HepG2 (cell line): ENCODE results near the gene GRAP. TPM values are rescaled to one million over a fixed set of nuclear protein-coding genes. Genes with fewer than 3 reads are reported as not detected.

ENCODE experiments used
- ATAC-seq: fragments of 200-7000 bp; cut with Tn5 transposase; 3 replicates; pipeline ENCODE4 v1.9.1; 2020; ENCODE audit warnings: mild to moderate bottlenecking, moderate library complexity
- BruUV-seq: library from RNA; stranded (reverse); fragments of 400-500 nt; replicated peaks from 2 replicates; lab custom pipeline; 2021; lab: Mats Ljungman, UMichigan
- CTCF ChIA-PET: fragments of 300-600 bp; formaldehyde crosslinking; extraction: SDS; loops from one replicate; lab custom pipeline; 2021; ENCODE audit warnings: low total read pairs, inconsistent platforms, low intra/inter-chr PET ratio; lab: Yijun Ruan, JAX
- POLR2A ChIA-PET: fragments of 350-600 bp; sonication (Branson Sonifier 250); formaldehyde crosslinking; loops from one replicate; lab custom pipeline; 2020; ENCODE audit warnings: antibody characterized with exemption, inconsistent platforms; lab: Yijun Ruan, JAX
- DNase-seq: peaks from one replicate; pipeline ENCODE4 v3.0.0-alpha.2; 2015; ENCODE audit warnings: low spot score
- FAIRE-seq: peaks from 3 replicates; lab custom pipeline; 2011; peaks lifted over from hg19 to GRCh38; lab: Jason Lieb, UNC
- H2AFZ ChIP-seq: one replicate; pipeline ENCODE4 v1.6.1; 2011; ENCODE audit warnings: low read length, inconsistent platforms
- H3K27ac ChIP-seq: fragments of 300-600 bp; 3 replicates; pipeline ENCODE4 v1.8.0; 2011; ENCODE audit warnings: mixed run types, mild to moderate bottlenecking, mixed read lengths, low read length, inconsistent platforms; ENCODE audit not compliant: insufficient read depth; ENCODE audit errors: extremely low read length
- H3K27me3 ChIP-seq, 2 experiments: fragments of 200-600 bp in 1 of 2; 2 replicates in 1 of 2; 3 replicates in 1 of 2; pipeline versions ENCODE4 v1.6.0 to v1.8.0; 2011; ENCODE audit warnings: low read length in 2 of 2, mild to moderate bottlenecking in 2 of 2, moderate library complexity in 2 of 2, inconsistent platforms in 1 of 2; ENCODE audit not compliant: insufficient read depth in 2 of 2, control insufficient read depth in 1 of 2
- H3K36me3 ChIP-seq, 2 experiments: fragments of 200-600 bp in 1 of 2; replicated peaks in 1 of 2; 2 replicates in 1 of 2; 3 replicates in 1 of 2; pipeline versions ENCODE4 v1.5.1 to v1.8.0; 2011; ENCODE audit warnings: low read length in 2 of 2, inconsistent platforms in 1 of 2; ENCODE audit not compliant: insufficient read depth in 2 of 2, control insufficient read depth in 1 of 2
- H3K4me1 ChIP-seq: 2 replicates; pipeline ENCODE4 v1.5.1; 2012; ENCODE audit warnings: low read length, inconsistent platforms; ENCODE audit not compliant: insufficient read depth
- H3K4me2 ChIP-seq: 2 replicates; pipeline ENCODE4 v1.6.0; 2011; ENCODE audit warnings: low read depth, low read length, inconsistent platforms
- H3K4me3 ChIP-seq, 3 experiments: fragments of 200-600 bp in 1 of 3; sonication (generic), shearing (Covaris generic) in 1 of 3; replicated peaks in 1 of 3; 2 replicates each; pipeline ENCODE4 v1.5.1; 2011 to 2016; ENCODE audit warnings: low read length in 3 of 3, inconsistent platforms in 2 of 3, low read depth in 2 of 3, mild to moderate bottlenecking in 2 of 3, control low read depth in 1 of 3, mixed read lengths in 1 of 3; ENCODE audit not compliant: insufficient read depth in 1 of 3
- H3K79me2 ChIP-seq: one replicate; pipeline ENCODE4 v1.6.1; 2011; ENCODE audit warnings: low read length, inconsistent platforms; ENCODE audit not compliant: insufficient read depth
- H3K9ac ChIP-seq: 2 replicates; pipeline ENCODE4 v1.6.0; 2011; ENCODE audit warnings: mild to moderate bottlenecking, low read depth, low read length, inconsistent platforms; ENCODE audit not compliant: insufficient read depth
- H3K9me3 ChIP-seq: 2 replicates; pipeline ENCODE4 v1.5.1; 2012; ENCODE audit warnings: mild to moderate bottlenecking, low read length
- H4K20me1 ChIP-seq: 2 replicates; pipeline ENCODE4 v1.6.0; 2011; ENCODE audit warnings: inconsistent platforms, mild to moderate bottlenecking, low read length, moderate library complexity; ENCODE audit not compliant: insufficient read depth
- AGO2 ChIP-seq: fragments of 200-400 bp; formaldehyde crosslinking; optimal IDR thresholded peaks from 2 replicates; pipeline ENCODE3; 2017; ENCODE audit warnings: mild to moderate bottlenecking, low read depth, low read length, moderate library complexity
- KLF6 ChIP-seq: IDR thresholded peaks from 2 replicates; pipeline ENCODE4 v1.8.0; 2016; ENCODE audit warnings: missing biosample characterization, missing genetic modification reagents
- SATB2 ChIP-seq: sonication (generic); formaldehyde crosslinking; IDR thresholded peaks from 2 replicates; pipeline ENCODE4 v1.5.0; 2020; ENCODE audit warnings: missing genetic modification reagents
- ZNF484 ChIP-seq: sonication (generic); formaldehyde crosslinking; IDR thresholded peaks from 2 replicates; pipeline ENCODE4 v1.5.1; 2020; ENCODE audit warnings: mild to moderate bottlenecking, low read depth, missing genetic modification reagents, borderline replicate concordance
- ZNF572 ChIP-seq: sonication (generic); formaldehyde crosslinking; IDR thresholded peaks from 2 replicates; pipeline ENCODE4 v1.5.1; 2020; ENCODE audit warnings: mild to moderate bottlenecking, missing genetic modification reagents
- WGBS: methylation state at CpG from one replicate; pipeline ENCODE4 v1.1.6; 2017; ENCODE audit warnings: low lambda C conversion rate; 5-methylcytosine and 5-hydroxymethylcytosine counted together
- in situ Hi-C: cut with HindIII; loops from 2 replicates; pipeline ENCODE4 v1.10.0; 2017; ENCODE audit warnings: low pct_unique_long_range_greater_than_20kb; ENCODE audit not compliant: extremely low pct_ligation_motif_present
- intact Hi-C: fragments of 100-400 bp; cut with micrococcal nuclease; formaldehyde crosslinking; loops from one replicate; pipeline ENCODE4 v1.10.0; 2022; ENCODE audit not compliant: unreplicated experiment
- polyA plus RNA-seq, 8 experiments: library from polyadenylated mRNA; depleted of rRNA in 3 of 8; stranded (reverse) in 7 of 8; unstranded in 1 of 8; fragments of >200 nt; fragmentation: Illumina TruSeq in 4 of 8; extraction: Trizol in 4 of 8; gene quantifications; 2 replicates each; pipeline versions ENCODE4 v1.2.1 to v1.2.3, GENCODE V29; 2011 to 2016; ENCODE audit warnings: low read depth in 4 of 8, missing spikeins in 1 of 8, mixed read lengths in 1 of 8; ENCODE audit not compliant: insufficient read depth in 1 of 8
- total RNA-seq, 5 experiments: library from RNA; depleted of rRNA; stranded (reverse); fragments of >200 nt; fragmentation: Illumina TruSeq; extraction: Trizol; gene quantifications; 2 replicates each; pipeline ENCODE4 v1.2.3, GENCODE V29; 2016; ENCODE audit warnings: low read depth in 1 of 5
- TF ChIP-seq, protein P1 (sequence below): sonication (generic); formaldehyde crosslinking; IDR thresholded peaks from 2 replicates; pipeline ENCODE4; 2020; ENCODE audit warnings: missing genetic modification reagents, mild to moderate bottlenecking, borderline replicate concordance

Gene GRAP
- total and polyA plus RNA-seq, 2 of the 13 experiments (the other 11 are each of a cell fraction or from before 2014, with no cell fraction given), result 0.77 to 1.7 TPM

DNA sequence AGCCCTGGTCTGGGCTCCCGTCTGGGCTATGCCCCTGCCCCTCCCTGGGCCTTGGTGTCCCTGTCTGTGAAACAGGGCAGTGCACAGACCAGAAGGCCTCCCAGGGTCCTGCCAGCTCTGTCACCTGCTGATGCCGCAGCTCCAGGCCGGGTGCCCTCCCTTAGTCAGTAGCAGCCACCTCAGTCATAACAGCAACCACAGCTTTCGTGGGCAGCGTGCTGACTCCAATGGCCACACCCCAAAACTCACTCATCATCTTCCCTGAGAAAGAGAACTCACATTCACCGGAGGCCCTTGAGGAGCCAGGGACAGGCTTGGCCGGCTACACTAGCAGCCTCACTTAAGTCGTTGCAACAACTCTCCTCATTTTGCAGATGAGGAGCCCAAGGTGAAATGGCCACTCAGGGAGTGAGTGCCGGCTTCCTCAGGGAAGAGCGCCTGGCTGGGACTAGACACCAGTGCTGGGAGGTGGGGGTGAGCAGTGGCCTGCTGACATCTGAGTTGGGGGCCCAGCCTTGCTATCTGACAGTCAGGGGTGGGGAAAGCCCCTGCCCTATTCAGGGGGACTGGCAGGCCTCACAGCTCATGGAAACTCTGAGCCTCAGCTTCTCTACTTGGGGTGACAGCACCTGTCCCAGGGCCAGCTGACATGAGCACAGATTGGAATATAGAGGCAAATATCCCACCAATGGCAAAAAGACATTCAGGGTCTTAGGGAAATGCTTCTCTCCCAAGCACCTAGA is 72.2 kb downstream of the GRAP start:
- CTCF ChIA-PET, result no interaction called here
- POLR2A ChIA-PET, result no interaction called here
- no peaks in the 10 kb centered on the region for H3K9me3 ChIP-seq
- TF ChIP-seq, protein P1, sequence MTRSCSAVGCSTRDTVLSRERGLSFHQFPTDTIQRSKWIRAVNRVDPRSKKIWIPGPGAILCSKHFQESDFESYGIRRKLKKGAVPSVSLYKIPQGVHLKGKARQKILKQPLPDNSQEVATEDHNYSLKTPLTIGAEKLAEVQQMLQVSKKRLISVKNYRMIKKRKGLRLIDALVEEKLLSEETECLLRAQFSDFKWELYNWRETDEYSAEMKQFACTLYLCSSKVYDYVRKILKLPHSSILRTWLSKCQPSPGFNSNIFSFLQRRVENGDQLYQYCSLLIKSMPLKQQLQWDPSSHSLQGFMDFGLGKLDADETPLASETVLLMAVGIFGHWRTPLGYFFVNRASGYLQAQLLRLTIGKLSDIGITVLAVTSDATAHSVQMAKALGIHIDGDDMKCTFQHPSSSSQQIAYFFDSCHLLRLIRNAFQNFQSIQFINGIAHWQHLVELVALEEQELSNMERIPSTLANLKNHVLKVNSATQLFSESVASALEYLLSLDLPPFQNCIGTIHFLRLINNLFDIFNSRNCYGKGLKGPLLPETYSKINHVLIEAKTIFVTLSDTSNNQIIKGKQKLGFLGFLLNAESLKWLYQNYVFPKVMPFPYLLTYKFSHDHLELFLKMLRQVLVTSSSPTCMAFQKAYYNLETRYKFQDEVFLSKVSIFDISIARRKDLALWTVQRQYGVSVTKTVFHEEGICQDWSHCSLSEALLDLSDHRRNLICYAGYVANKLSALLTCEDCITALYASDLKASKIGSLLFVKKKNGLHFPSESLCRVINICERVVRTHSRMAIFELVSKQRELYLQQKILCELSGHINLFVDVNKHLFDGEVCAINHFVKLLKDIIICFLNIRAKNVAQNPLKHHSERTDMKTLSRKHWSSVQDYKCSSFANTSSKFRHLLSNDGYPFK (CRISPR knock-in tag), result no peak
- TF ChIP-seq SATB2, result no peak
- no peak for TF ChIP-seq ZNF484 (CRISPR knock-in tag)
- no peak for TF ChIP-seq ZNF572 (CRISPR knock-in tag)
- no peak for TF ChIP-seq KLF6 (CRISPR knock-in tag)
- peak; percentile 19 for TF ChIP-seq AGO2
- intact Hi-C loops, result no loop called here
- 94% methylated on average over 6 of the region's 10 CpGs for WGBS
- in situ Hi-C loops, result no loop called here
- no peak overlapping the region for H3K27ac ChIP-seq
- DNase-seq, result no peak
- FAIRE-seq, result no peak
- no peak for ATAC-seq
- no TSS peak for BruUV-seq
- peaks cover 18% of the 10 kb centered on the region for H3K4me1 ChIP-seq
- H3K36me3 ChIP-seq, result peaks cover 40 to 79% of the 10 kb centered on the region in 2 experiments
- H3K4me3 ChIP-seq, result no peak overlapping the region
- H3K9ac ChIP-seq, result no peak overlapping the region
- H3K79me2 ChIP-seq, result no peaks in the 10 kb centered on the region
- no peak overlapping the region for H2AFZ ChIP-seq
- no peaks in the 10 kb centered on the region for H4K20me1 ChIP-seq
- no peak overlapping the region for H3K4me2 ChIP-seq
- H3K27me3 ChIP-seq, result no peaks in the 10 kb centered on the region
